ENCODE results near the gene SETD2. TPM values are rescaled to one million over a fixed set of nuclear protein-coding genes. Genes with fewer than 3 reads are reported as not detected.

SETD2 gene
- total RNA-seq, 1 experiment from 2014 or later = 24.1 TPM

DNA sequence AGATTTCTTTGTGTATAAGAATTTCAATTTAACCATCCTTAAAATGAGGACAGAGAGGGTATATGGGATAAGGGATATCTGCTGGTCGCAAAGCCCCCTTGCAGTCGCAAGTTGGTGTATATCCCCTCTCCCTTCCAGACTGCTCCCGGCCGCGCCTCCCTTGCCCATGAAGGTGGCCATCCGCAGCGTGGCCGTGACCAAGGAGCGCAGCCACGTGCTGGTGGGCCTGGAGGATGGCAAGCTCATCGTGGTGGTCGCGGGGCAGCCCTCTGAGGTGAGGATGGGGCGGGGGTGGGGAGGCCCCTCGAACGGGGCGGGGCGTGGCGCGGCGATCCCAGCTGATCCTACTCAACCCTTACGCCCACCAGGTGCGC, 155.1 kb downstream of the SETD2 start:
- Histone ChIP-seq H2AFZ (ENCODE audit: low read length) (no peak overlapping the region), H3F3A (ENCODE audit: low read length, unreplicated experiment) (no peaks in the 10 kb centered on the region), H3K9ac (ENCODE audit: low read length) (no peak overlapping the region), H3K79me2 (ENCODE audit: low read length) (no peaks in the 10 kb centered on the region), H3K9me2 (replicated peaks; ENCODE audit: low read length) (no peaks in the 10 kb centered on the region), H4K20me1 (ENCODE audit: low read length) (no peaks in the 10 kb centered on the region), H3K27me3 (ENCODE audit: low read length) (no peaks in the 10 kb centered on the region), H3K27ac (ENCODE audit: low read length) (no peak overlapping the region), H3K4me2 (ENCODE audit: low read length) (no peak overlapping the region), H3K36me3 (ENCODE audit: low read depth, low read length) (peaks cover 4% of the 10 kb centered on the region; the same call in 1 of the 2 replicates), H3K4me1 (ENCODE audit: insufficient read depth, low read length) (no peaks in the 10 kb centered on the region), H3K9me3 (ENCODE audit: low read length) (no peaks in the 10 kb centered on the region), H3K4me3 (ENCODE audit: low read length) (no peak overlapping the region)
- TF ChIP-seq, protein P1, sequence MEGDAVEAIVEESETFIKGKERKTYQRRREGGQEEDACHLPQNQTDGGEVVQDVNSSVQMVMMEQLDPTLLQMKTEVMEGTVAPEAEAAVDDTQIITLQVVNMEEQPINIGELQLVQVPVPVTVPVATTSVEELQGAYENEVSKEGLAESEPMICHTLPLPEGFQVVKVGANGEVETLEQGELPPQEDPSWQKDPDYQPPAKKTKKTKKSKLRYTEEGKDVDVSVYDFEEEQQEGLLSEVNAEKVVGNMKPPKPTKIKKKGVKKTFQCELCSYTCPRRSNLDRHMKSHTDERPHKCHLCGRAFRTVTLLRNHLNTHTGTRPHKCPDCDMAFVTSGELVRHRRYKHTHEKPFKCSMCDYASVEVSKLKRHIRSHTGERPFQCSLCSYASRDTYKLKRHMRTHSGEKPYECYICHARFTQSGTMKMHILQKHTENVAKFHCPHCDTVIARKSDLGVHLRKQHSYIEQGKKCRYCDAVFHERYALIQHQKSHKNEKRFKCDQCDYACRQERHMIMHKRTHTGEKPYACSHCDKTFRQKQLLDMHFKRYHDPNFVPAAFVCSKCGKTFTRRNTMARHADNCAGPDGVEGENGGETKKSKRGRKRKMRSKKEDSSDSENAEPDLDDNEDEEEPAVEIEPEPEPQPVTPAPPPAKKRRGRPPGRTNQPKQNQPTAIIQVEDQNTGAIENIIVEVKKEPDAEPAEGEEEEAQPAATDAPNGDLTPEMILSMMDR (conservative IDR thresholded peaks at IDR 0.05; ENCODE audit: low read depth, low read length) = no peak
- TF ChIP-seq EZH2 (IDR thresholded peaks at IDR 0.05; ENCODE audit: low read length, unreplicated experiment) = no peak
- TF ChIP-seq EZH2phosphoT487 (IDR thresholded peaks at IDR 0.05; ENCODE audit: borderline replicate concordance, low read length) = no peak
- CTCF ChIA-PET = no interaction called here
- ATAC-seq = no peak
- DNase-seq = no peak
- intact Hi-C loops (cut with micrococcal nuclease) = no loop called here
- no TSS peak for BruUV-seq (replicated peaks)
- POLR2A ChIA-PET (ENCODE audit: unreplicated experiment) = no interaction called here

DNA sequence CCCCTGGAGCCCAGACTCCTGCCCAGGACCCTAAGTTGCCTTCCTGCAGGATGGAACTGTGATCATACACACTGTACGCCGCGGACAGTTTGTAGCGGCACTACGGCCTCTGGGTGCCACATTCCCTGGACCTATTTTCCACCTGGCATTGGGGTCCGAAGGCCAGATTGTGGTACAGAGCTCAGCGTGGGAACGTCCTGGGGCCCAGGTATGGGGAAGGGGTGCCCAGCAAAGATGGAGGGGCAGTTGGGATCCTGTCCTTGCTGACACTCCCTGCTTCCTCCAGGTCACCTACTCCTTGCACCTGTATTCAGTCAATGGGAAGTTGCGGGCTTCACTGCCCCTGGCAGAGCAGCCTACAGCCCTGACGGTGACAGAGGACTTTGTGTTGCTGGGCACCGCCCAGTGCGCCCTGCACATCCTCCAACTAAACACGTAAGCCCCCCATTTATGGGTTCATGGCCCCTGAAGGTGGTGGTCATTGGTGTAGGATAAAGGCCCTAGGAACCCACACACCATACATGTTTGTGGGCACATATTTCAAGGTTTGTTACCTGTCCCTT, 155.6 kb downstream of the SETD2 start:
- H3K9me2 ChIP-seq (replicated peaks; ENCODE audit: low read length) = no peaks in the 10 kb centered on the region
- POLR2A ChIA-PET (ENCODE audit: unreplicated experiment) = no interaction called here
- peaks cover 4% of the 10 kb centered on the region; the same call in 1 of the 2 replicates for H3K36me3 ChIP-seq (ENCODE audit: low read depth, low read length)
- no peak overlapping the region for H2AFZ ChIP-seq (ENCODE audit: low read length)
- no peak overlapping the region for H3K27ac ChIP-seq (ENCODE audit: low read length)
- H3K9ac ChIP-seq (ENCODE audit: low read length) = no peak overlapping the region
- no peak overlapping the region for H3K4me2 ChIP-seq (ENCODE audit: low read length)
- no peak for TF ChIP-seq EZH2phosphoT487 (IDR thresholded peaks at IDR 0.05; ENCODE audit: borderline replicate concordance, low read length)
- TF ChIP-seq, protein P1 (conservative IDR thresholded peaks at IDR 0.05; ENCODE audit: low read depth, low read length) = no peak
- no peak for TF ChIP-seq EZH2 (IDR thresholded peaks at IDR 0.05; ENCODE audit: low read length, unreplicated experiment)
- TSS peak; percentile 11 for BruUV-seq (replicated peaks)
- no peaks in the 10 kb centered on the region for H3K9me3 ChIP-seq (ENCODE audit: low read length)
- intact Hi-C loops (cut with micrococcal nuclease) = no loop called here
- no peaks in the 10 kb centered on the region for H3K79me2 ChIP-seq (ENCODE audit: low read length)
- H3K27me3 ChIP-seq (ENCODE audit: low read length) = no peaks in the 10 kb centered on the region
- no peak overlapping the region for H3K4me3 ChIP-seq (ENCODE audit: low read length)
- no peak for ATAC-seq
- no peak for DNase-seq
- no peaks in the 10 kb centered on the region for H3F3A ChIP-seq (ENCODE audit: low read length, unreplicated experiment)
- CTCF ChIA-PET = no interaction called here
- H3K4me1 ChIP-seq (ENCODE audit: insufficient read depth, low read length) = no peaks in the 10 kb centered on the region
- no peaks in the 10 kb centered on the region for H4K20me1 ChIP-seq (ENCODE audit: low read length)

DNA sequence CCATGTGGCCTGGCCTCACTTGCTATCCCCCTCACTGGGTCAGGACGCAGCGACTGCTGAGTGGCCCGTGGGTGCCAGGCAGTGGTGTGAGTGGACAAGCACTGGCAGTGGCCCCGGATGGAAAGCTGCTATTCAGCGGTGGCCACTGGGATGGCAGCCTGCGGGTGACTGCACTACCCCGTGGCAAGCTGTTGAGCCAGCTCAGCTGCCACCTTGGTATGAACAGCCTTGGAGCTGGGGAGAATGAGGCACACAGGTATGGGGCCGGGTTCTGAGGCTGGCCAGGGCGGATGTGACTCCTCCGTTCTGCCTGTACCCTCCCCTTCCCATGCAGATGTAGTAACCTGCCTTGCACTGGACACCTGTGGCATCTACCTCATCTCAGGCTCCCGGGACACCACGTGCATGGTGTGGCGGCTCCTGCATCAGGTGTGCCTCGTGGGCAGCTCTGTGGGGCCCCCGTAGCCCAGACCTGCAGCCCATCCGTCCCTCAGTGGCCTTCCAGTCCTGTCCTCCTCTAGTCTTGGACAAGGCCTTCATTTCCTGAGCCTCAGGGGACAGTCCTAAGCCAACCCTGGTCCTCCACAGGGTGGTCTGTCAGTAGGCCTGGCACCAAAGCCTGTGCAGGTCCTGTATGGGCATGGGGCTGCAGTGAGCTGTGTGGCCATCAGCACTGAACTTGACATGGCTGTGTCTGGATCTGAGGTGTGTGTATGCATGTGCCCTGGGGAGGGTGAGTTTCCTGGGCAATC, 156.3 kb downstream of the SETD2 start:
- BruUV-seq (replicated peaks) = no TSS peak
- TF ChIP-seq EZH2phosphoT487 (IDR thresholded peaks at IDR 0.05; ENCODE audit: borderline replicate concordance, low read length) (no peak), EZH2 (IDR thresholded peaks at IDR 0.05; ENCODE audit: low read length, unreplicated experiment) (no peak)
- TF ChIP-seq, protein P1 (conservative IDR thresholded peaks at IDR 0.05; ENCODE audit: low read depth, low read length) = no peak
- CTCF ChIA-PET = no interaction called here
- H3K9me3 ChIP-seq (ENCODE audit: low read length) = no peaks in the 10 kb centered on the region
- H2AFZ ChIP-seq (ENCODE audit: low read length) = no peak overlapping the region
- no peak overlapping the region for H3K9ac ChIP-seq (ENCODE audit: low read length)
- no peak overlapping the region for H3K27ac ChIP-seq (ENCODE audit: low read length)
- no peak overlapping the region for H3K4me2 ChIP-seq (ENCODE audit: low read length)
- no peaks in the 10 kb centered on the region for H3K79me2 ChIP-seq (ENCODE audit: low read length)
- H4K20me1 ChIP-seq (ENCODE audit: low read length) = no peaks in the 10 kb centered on the region
- no peaks in the 10 kb centered on the region for H3F3A ChIP-seq (ENCODE audit: low read length, unreplicated experiment)
- no peaks in the 10 kb centered on the region for H3K4me1 ChIP-seq (ENCODE audit: insufficient read depth, low read length)
- DNase-seq = no peak
- ATAC-seq = no peak
- no peaks in the 10 kb centered on the region for H3K9me2 ChIP-seq (replicated peaks; ENCODE audit: low read length)
- H3K4me3 ChIP-seq (ENCODE audit: low read length) = no peak overlapping the region
- POLR2A ChIA-PET (ENCODE audit: unreplicated experiment) = no interaction called here
- no peaks in the 10 kb centered on the region for H3K27me3 ChIP-seq (ENCODE audit: low read length)
- intact Hi-C loops (cut with micrococcal nuclease) = no loop called here
- peaks cover 4% of the 10 kb centered on the region; the same call in 1 of the 2 replicates for H3K36me3 ChIP-seq (ENCODE audit: low read depth, low read length)
